ENCODE data around the gene ULK3. TPM values are rescaled to one million over a fixed set of nuclear protein-coding genes. Genes with fewer than 3 reads are reported as not detected.
A peak's percentile ranks its signal among the peaks of the same experiment; 100 is the strongest.

ULK3 gene
- total RNA-seq, 4 donors from 2014 or later = 138 to 473 (median 312) TPM

- no peak for TF ChIP-seq POLR2A (IDR thresholded peaks at IDR 0.05)
- TF ChIP-seq, protein P1, sequence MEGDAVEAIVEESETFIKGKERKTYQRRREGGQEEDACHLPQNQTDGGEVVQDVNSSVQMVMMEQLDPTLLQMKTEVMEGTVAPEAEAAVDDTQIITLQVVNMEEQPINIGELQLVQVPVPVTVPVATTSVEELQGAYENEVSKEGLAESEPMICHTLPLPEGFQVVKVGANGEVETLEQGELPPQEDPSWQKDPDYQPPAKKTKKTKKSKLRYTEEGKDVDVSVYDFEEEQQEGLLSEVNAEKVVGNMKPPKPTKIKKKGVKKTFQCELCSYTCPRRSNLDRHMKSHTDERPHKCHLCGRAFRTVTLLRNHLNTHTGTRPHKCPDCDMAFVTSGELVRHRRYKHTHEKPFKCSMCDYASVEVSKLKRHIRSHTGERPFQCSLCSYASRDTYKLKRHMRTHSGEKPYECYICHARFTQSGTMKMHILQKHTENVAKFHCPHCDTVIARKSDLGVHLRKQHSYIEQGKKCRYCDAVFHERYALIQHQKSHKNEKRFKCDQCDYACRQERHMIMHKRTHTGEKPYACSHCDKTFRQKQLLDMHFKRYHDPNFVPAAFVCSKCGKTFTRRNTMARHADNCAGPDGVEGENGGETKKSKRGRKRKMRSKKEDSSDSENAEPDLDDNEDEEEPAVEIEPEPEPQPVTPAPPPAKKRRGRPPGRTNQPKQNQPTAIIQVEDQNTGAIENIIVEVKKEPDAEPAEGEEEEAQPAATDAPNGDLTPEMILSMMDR (IDR thresholded peaks at IDR 0.05) = no peak
- no peak for TF ChIP-seq EP300 (IDR thresholded peaks at IDR 0.05; ENCODE audit: low read depth)
- no peak for TF ChIP-seq POLR2AphosphoS5 (IDR thresholded peaks at IDR 0.05)
- intact Hi-C loops (cut with DNase I; ENCODE audit: low total_unique reads) (no loop called here), in situ Hi-C loops (cut with MboI; ENCODE audit: low pct_ligation_motif_present in 1 of 4, low pct_unique_long_range_greater_than_20kb in 1 of 4, low sequenced_read_pairs in 3 of 4) (no loop called here)
- H3K9me3 ChIP-seq = no peaks in the 10 kb centered on the region
- H3K4me3 ChIP-seq = no peak overlapping the region
- WGBS, 2 donors (ENCODE audit: low coverage in 1 of 2) = 48% methylated on average over 6 of the region's 6 CpGs; no CpG with 5 or more reads in 1 of the 2 donors
- no peaks in the 10 kb centered on the region for H3K27me3 ChIP-seq
- no peaks in the 10 kb centered on the region for H3K36me3 ChIP-seq
- H3K27ac ChIP-seq = peak overlapping the region; percentile 91 to 96 (median 94)
- DNase-seq = no peak
- peaks cover 46 to 79% (median 77%) of the 10 kb centered on the region in 4 donors for H3K4me1 ChIP-seq
Measured at GRCh38 chr15:74866090-74866489, 23.1 kb upstream of the ULK3 start.

GRCh38 chr15:74865316-74865715, 22.4 kb upstream of the ULK3 start:
- intact Hi-C loops (cut with DNase I; ENCODE audit: low total_unique reads) (no loop called here), in situ Hi-C loops (cut with MboI; ENCODE audit: low pct_ligation_motif_present in 1 of 4, low pct_unique_long_range_greater_than_20kb in 1 of 4, low sequenced_read_pairs in 3 of 4) (no loop called here)

GRCh38 chr15:74864296-74864695, 21.3 kb upstream of the ULK3 start:
- H3K9me3 ChIP-seq = no peaks in the 10 kb centered on the region
- TF ChIP-seq EP300 (IDR thresholded peaks at IDR 0.05; ENCODE audit: low read depth) (no peak), POLR2AphosphoS5 (IDR thresholded peaks at IDR 0.05) (peak in 1 of 3 donors; percentile 32)
- WGBS, 2 donors (ENCODE audit: low coverage in 1 of 2) = 77 to 83% methylated on average over 6 of the region's 6 CpGs
- H3K27me3 ChIP-seq = no peaks in the 10 kb centered on the region
- H3K27ac ChIP-seq = peak overlapping the region; percentile 54 to 95 (median 92)
- no peaks in the 10 kb centered on the region for H3K36me3 ChIP-seq
- intact Hi-C loops (cut with DNase I; ENCODE audit: low total_unique reads) (no loop called here), in situ Hi-C loops (cut with MboI; ENCODE audit: low pct_ligation_motif_present in 1 of 4, low pct_unique_long_range_greater_than_20kb in 1 of 4, low sequenced_read_pairs in 3 of 4) (no loop called here)
- H3K4me1 ChIP-seq = peaks cover 36 to 75% (median 70%) of the 10 kb centered on the region in 4 donors
- no peak overlapping the region for H3K4me3 ChIP-seq
- peak; percentile 36 for DNase-seq

More at GRCh38 chr15:74865316-74865715, 22.4 kb upstream of the ULK3 start:
- no peaks in the 10 kb centered on the region for H3K9me3 ChIP-seq
- H3K4me1 ChIP-seq = peaks cover 38 to 75% (median 70%) of the 10 kb centered on the region in 4 donors
- DNase-seq = no peak
- WGBS, 2 donors (ENCODE audit: low coverage in 1 of 2) = 64 to 75% methylated on average over 2 of the region's 2 CpGs
- H3K27ac ChIP-seq = peak overlapping the region; percentile 49 to 95 (median 92)
- no peaks in the 10 kb centered on the region for H3K27me3 ChIP-seq
- TF ChIP-seq POLR2A (IDR thresholded peaks at IDR 0.05) = no peak
- no peak for TF ChIP-seq POLR2AphosphoS5 (IDR thresholded peaks at IDR 0.05)
- TF ChIP-seq, protein P1 (IDR thresholded peaks at IDR 0.05) = no peak
- TF ChIP-seq EP300 (IDR thresholded peaks at IDR 0.05; ENCODE audit: low read depth) = no peak
- H3K36me3 ChIP-seq = no peaks in the 10 kb centered on the region
- H3K4me3 ChIP-seq = no peak overlapping the region

DNA sequence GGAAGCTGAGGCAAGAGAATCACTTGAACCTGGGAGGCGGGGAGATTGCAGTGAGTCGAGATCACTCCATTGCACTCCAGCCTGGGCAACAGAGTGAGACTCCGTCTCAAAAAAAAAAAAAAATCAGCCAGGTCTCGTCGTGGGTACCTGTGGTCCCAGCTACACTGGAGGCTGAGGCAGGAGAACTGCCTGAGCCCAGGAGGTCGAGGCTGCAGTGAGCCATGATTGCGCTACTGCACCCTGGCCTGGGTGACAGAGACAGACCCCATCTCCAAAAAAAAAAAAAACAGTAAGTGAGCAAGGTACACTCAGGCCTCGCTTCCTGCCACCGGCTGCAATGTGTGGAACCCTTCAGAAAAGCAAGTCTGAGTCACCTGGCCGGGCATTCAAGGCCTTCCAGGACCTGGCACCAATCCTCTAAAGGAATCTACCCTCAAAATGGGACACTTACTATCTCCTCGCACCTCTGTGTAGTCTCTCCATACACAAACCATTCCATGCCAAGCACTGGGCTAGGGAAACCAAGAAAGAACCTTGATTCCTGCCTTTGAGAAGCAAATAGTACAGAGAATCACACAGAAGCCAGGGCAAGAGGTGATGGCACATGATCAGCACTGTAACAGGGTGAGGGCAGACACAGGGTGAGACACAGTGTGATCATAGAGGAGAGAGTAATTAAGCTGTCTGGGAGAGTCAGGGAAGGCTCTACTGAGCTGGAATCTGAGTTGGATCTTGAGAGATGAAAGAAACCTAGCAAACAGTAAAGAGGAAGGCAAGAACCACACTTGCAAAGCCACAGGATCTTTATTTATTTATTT, 20.5 kb upstream of the ULK3 start:
- intact Hi-C loops (cut with DNase I; ENCODE audit: low total_unique reads) = no loop called here
- Histone ChIP-seq H3K36me3 (no peaks in the 10 kb centered on the region), H3K4me1 (peaks cover 31 to 75% (median 69%) of the 10 kb centered on the region in 4 donors), H3K9me3 (no peaks in the 10 kb centered on the region), H3K27me3 (no peaks in the 10 kb centered on the region), H3K27ac (peak overlapping the region; percentile 54 to 95 (median 92)), H3K4me3 (no peak overlapping the region)
- WGBS, 2 donors (ENCODE audit: low coverage in 1 of 2) = 63% methylated on average over 11 of the region's 11 CpGs; no CpG with 5 or more reads in 1 of the 2 donors
- TF ChIP-seq POLR2AphosphoS5 (IDR thresholded peaks at IDR 0.05) (no peak), POLR2A (IDR thresholded peaks at IDR 0.05) (no peak), EP300 (IDR thresholded peaks at IDR 0.05; ENCODE audit: low read depth) (no peak)
- TF ChIP-seq, protein P1 (IDR thresholded peaks at IDR 0.05) = no peak
- in situ Hi-C loops (cut with MboI; ENCODE audit: low pct_ligation_motif_present in 1 of 4, low pct_unique_long_range_greater_than_20kb in 1 of 4, low sequenced_read_pairs in 3 of 4) = no loop called here
- DNase-seq = no peak
